Measurements from ENCODE around the gene SCFD1.

GRCh38 chr14:30621354-30621939, 672 bp upstream of the SCFD1 start:
- TF ChIP-seq, protein P1, sequence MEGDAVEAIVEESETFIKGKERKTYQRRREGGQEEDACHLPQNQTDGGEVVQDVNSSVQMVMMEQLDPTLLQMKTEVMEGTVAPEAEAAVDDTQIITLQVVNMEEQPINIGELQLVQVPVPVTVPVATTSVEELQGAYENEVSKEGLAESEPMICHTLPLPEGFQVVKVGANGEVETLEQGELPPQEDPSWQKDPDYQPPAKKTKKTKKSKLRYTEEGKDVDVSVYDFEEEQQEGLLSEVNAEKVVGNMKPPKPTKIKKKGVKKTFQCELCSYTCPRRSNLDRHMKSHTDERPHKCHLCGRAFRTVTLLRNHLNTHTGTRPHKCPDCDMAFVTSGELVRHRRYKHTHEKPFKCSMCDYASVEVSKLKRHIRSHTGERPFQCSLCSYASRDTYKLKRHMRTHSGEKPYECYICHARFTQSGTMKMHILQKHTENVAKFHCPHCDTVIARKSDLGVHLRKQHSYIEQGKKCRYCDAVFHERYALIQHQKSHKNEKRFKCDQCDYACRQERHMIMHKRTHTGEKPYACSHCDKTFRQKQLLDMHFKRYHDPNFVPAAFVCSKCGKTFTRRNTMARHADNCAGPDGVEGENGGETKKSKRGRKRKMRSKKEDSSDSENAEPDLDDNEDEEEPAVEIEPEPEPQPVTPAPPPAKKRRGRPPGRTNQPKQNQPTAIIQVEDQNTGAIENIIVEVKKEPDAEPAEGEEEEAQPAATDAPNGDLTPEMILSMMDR (IDR thresholded peaks at IDR 0.05 in 2 of 3, conservative IDR thresholded peaks at IDR 0.05 in 1 of 3; ENCODE audit: control insufficient read depth in 2 of 3, extremely low read depth in 1 of 3, insufficient read depth in 1 of 3, low read depth in 3 of 3, low read length in 3 of 3) = no peak
- no peak for TF ChIP-seq CHD2 (IDR thresholded peaks at IDR 0.05; ENCODE audit: borderline replicate concordance, low read depth, low read length)
- TF ChIP-seq ELK1 (IDR thresholded peaks at IDR 0.05; ENCODE audit: low read depth, low read length) = no peak
- no peak for TF ChIP-seq ATF7 (IDR thresholded peaks at IDR 0.05; ENCODE audit: low read depth)
- TF ChIP-seq FOS (IDR thresholded peaks at IDR 0.05; ENCODE audit: borderline replicate concordance, extremely low read depth, insufficient read length) = no peak
- TF ChIP-seq POLR2A (IDR thresholded peaks at IDR 0.05; ENCODE audit: low read depth, low read length) = no peak
- no peak for TF ChIP-seq SUZ12 (IDR thresholded peaks at IDR 0.05; ENCODE audit: unreplicated experiment)
- TF ChIP-seq, protein P2, sequence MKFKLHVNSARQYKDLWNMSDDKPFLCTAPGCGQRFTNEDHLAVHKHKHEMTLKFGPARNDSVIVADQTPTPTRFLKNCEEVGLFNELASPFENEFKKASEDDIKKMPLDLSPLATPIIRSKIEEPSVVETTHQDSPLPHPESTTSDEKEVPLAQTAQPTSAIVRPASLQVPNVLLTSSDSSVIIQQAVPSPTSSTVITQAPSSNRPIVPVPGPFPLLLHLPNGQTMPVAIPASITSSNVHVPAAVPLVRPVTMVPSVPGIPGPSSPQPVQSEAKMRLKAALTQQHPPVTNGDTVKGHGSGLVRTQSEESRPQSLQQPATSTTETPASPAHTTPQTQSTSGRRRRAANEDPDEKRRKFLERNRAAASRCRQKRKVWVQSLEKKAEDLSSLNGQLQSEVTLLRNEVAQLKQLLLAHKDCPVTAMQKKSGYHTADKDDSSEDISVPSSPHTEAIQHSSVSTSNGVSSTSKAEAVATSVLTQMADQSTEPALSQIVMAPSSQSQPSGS (IDR thresholded peaks at IDR 0.05; ENCODE audit: low read length) = 0 out of 2 replicates have a peak, but pooled peaks have one; percentile 33
- no peak for TF ChIP-seq RAD51 (IDR thresholded peaks at IDR 0.05)
- TF ChIP-seq SRF (IDR thresholded peaks at IDR 0.05; ENCODE audit: low read depth in 2 of 2, low read length in 2 of 2) = no peak
- TF ChIP-seq MTA3 (IDR thresholded peaks at IDR 0.05; ENCODE audit: borderline replicate concordance, low read length) = peak; percentile 21; the same call in 1 of the 2 replicates
- no peak for TF ChIP-seq ZNF24 (IDR thresholded peaks at IDR 0.05)
- no peak for TF ChIP-seq SMC3 (IDR thresholded peaks at IDR 0.05; ENCODE audit: borderline replicate concordance, low read length)
